GM21367 (cell line): ENCODE measurements around the gene NPFFR1.

Source experiments
- ATAC-seq: cut with Tn5 transposase; IDR thresholded peaks from one replicate; pipeline ENCODE4 v1.9.1; 2021; ENCODE audit not compliant: unreplicated experiment

NPFFR1 gene

GRCh38 chr10:70283445-70284399 lies at the start of gene NPFFR1:
TSS of gene NPFFR1 (minus strand) at chr10:70284004. CDS start at chr10:70283676, 328 bp downstream.
- ATAC-seq: no peak

- no peak for ATAC-seq
Observed at GRCh38 chr10:70333268-70333667, 49.5 kb upstream of the NPFFR1 start.

GRCh38 chr10:70331486-70332268 lies 47.9 kb upstream of the NPFFR1 start:
- ATAC-seq: no peak

- ATAC-seq: no peak
Observed at GRCh38 chr10:70331160-70331485, 47.3 kb upstream of the NPFFR1 start.

DNA sequence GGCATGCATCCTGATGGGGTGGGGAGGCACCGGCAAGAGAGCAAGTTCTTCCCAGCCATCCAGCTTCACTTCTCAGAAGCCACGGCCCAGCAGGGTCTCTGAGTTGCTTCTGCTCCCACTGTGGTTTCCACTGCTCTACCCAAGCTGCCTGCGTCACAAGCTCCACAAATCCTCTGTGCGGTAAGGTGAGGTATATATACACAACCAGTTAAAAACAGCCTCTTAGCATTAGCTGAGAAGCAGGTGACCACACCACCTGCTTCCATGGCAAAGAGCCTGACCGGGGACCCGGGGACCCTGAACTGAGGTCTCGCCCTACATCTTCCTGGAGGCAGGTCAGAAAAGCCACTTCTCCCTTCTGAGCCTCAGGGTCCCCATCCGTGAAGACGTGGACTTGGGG lies 46.9 kb upstream of the NPFFR1 start:
- no peak for ATAC-seq

DNA sequence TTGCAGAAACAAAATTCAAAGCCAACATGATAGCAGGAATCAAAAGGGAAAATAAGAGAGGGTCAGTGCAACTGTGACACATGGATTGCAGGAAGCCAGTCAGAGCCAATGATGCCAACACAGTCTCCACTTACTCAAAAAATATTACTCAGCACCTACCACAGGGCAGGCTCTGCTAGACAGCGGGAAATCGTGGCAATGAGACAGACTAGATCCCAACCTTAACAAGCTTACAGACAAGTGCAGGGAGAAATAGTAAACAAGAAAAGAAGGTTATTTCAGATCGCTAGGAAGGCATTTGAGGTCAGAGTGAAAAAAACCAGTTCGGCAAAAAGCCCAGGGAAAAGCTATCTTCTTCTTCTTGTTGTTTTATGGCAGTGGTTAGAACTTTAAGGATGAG lies 45.2 kb upstream of the NPFFR1 start:
- ATAC-seq: no peak

DNA sequence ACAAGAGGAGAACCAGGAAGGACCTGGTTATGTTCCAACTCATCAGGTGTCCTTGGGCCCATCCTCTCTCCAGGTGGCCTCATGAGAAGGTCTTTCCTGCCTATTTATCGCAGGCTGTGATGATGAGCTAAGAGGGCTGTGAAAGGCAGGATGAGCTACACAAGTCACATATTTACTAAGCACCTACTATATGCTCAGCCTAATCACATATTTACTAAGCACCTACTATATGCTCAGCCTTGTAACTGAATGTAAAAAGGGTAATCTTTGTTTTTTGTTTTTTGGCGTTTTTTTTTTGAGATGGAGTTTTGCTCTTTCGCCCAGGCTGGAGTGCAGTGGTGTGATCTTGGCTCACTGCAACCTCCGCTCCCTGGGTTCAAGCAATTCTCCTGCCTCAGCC lies 44.2 kb upstream of the NPFFR1 start:
- ATAC-seq: no peak

GRCh38 chr10:70324951-70325781 lies 41.4 kb upstream of the NPFFR1 start:
- no peak for ATAC-seq

DNA sequence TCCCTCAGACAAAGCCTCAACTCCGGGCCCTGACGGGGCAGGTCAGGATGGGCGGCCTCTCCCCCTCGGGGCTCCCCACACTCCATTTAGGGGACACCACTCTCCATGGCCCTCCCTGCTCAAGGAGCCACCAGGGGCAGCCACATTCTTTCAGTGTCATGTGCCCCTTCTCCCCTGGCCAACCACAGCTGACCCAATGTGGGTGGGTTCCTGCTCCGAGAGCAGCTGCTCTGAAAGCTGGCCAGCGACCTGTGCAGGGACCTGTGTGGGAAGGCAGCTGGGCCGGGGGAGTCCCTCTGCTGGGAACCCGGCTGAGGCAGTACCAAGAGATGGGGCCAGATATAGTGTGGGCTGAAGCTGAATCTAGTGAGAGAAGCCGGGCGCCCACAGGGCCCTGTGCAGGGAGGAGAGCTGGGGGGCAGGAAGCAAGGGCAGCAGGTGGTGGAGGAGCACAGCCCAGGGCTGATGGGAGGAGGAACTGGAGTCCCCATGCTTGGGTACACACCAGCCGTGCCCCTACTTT lies 40.6 kb upstream of the NPFFR1 start:
- no peak for ATAC-seq

GRCh38 chr10:70323697-70324338 lies 40.0 kb upstream of the NPFFR1 start:
- no peak for ATAC-seq

GRCh38 chr10:70323138-70323696 lies 39.4 kb upstream of the NPFFR1 start:
- ATAC-seq: no peak

DNA sequence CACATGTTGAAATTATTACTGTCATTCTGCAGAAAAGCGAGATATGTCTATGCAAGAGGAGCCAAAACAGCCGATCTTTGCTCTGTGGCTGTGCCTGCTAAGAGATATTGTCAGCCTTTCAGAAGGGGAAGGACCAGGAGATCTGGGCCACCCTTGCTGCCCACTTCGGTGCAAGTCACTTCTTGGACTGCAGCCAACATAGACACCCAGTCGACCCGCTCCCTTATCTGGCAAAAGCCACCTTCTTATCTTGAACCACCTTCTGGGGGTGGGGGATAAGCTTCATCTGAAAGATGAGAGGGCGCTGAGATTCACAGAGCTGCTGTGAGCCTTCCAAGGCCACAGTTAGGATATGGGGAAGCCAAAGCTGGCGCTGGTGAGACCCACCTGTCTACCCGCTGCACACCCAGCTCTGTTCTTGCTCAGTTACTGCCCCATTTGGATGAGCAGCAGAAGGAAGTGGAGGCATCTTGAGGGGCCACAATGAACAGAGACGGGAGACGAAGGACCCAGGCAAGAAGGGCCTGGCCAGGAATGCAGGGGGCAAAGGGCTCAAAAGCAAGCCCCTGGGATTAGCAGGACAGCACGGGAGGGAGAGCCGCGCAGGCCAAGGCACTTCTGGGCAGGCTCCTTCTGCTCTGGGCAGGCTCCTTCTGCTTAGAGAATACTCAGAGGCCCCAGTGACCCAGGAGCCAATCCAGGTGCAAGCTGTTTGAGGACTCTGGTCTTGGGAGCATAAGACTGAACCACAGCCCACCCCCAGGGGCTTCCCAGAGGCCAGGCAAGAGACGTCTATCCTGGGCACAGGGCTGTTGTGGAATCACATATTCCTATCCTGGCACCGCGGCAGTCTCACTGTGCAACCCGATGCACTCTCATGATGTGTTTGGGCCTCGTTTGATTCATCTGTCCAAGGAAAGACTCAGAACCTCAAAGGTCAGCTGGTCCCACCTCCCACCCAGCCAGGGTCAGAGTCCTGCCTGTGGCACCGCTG lies 38.4 kb upstream of the NPFFR1 start:
- no peak for ATAC-seq

GRCh38 chr10:70321233-70321632 lies 37.4 kb upstream of the NPFFR1 start:
- no peak for ATAC-seq

DNA sequence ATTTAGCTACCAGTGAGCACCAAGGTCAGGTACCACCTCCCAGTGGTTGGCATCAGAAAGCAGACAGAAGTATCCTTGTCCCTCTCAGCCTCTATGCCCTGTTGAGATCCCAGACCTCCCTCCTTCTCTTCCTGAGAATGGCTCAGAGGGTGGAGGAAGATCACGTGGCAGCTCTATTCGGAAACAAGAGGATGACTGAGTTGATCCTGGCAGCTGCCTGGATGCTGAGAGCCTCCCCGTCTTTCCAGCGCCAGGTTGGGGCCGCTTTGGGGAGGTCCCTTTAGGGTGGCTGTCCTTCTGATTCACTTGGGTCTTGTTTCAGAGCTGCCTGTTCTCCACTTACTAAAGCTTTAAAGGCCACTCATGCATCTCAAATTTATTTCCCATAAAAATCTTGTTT lies 36.9 kb upstream of the NPFFR1 start:
- ATAC-seq: no peak

- ATAC-seq: no peak
Observed at GRCh38 chr10:70319824-70320223, 36.0 kb upstream of the NPFFR1 start.

DNA sequence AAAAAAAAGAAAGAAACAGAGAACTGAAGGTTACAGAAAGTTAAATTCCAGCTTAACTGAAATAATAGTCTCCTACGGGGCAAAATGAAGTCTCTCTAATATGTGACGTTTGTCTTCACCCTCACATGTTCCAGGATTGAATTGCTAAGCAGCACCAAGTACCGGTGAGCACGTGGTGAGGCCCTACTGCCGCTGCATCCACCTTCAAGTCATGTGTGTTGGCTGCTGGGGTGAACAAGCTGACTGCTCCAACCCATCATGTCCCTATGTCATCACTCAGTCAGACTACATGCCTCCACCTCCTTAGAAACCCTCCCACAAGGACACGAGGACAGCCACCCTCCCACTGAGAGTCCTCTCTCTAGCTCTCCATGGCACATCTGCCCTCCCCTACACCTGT lies 35.4 kb upstream of the NPFFR1 start:
- no peak for ATAC-seq

DNA sequence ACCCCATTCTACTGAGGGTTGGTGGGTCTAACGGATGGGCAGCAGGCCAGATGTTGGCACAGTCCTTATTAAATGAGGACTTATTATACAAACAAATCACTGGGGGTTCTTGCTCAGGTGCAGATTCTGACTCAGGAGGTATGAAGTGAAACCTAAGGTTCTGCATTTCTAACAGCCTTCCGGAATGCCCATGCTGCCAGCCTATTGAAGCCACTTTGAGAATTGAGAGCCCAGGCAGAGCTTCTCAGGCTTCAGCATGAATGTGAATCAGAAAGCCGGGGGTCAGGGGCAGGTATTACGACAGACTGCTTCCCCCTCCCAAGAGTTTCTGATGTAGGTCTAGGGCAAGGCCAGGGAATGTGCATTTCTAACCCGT lies 34.1 kb upstream of the NPFFR1 start:
- no peak for ATAC-seq

- ATAC-seq: no peak
Observed at GRCh38 chr10:70317272-70317942, 33.6 kb upstream of the NPFFR1 start.

- no peak for ATAC-seq
Observed at GRCh38 chr10:70315815-70316214, 32.0 kb upstream of the NPFFR1 start.
